Measurements from ENCODE around the gene CALML3.

DNA sequence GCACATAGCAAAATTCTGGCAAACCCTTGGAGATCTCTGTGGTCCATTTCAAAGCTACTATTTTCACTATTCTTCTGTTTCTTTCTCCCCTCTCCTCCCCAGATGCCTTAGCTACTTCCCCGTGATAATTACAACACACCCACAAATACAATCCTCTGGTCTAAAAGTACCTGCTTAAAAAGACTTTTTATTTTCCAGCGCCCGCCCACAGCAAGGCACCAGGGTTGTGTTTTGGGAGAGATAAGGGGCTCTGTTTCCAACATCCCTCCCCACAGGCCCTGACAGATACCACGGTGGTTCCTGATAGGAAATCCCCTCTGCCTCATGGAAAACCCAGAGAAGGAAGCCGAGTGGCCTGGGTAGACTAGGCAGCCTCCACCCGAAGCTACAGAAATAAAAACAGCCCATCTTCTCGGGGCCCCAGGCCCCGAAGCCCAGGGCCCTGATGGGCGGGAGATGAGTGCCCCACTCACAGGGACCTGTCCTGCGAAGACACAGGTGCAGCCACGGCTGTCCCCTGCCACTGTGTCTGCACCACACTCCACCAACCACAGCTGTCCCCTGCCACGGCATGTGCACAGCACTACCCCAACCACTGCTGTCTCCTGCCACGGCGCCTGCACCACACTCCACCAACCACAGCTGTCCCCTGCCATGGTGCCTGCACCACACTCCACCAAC lies 45.1 kb upstream of the CALML3 start:
- TF ChIP-seq, protein P1, sequence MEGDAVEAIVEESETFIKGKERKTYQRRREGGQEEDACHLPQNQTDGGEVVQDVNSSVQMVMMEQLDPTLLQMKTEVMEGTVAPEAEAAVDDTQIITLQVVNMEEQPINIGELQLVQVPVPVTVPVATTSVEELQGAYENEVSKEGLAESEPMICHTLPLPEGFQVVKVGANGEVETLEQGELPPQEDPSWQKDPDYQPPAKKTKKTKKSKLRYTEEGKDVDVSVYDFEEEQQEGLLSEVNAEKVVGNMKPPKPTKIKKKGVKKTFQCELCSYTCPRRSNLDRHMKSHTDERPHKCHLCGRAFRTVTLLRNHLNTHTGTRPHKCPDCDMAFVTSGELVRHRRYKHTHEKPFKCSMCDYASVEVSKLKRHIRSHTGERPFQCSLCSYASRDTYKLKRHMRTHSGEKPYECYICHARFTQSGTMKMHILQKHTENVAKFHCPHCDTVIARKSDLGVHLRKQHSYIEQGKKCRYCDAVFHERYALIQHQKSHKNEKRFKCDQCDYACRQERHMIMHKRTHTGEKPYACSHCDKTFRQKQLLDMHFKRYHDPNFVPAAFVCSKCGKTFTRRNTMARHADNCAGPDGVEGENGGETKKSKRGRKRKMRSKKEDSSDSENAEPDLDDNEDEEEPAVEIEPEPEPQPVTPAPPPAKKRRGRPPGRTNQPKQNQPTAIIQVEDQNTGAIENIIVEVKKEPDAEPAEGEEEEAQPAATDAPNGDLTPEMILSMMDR (IDR thresholded peaks at IDR 0.05), result no peak
- TF ChIP-seq EZH2 (IDR thresholded peaks at IDR 0.05; ENCODE audit: borderline replicate concordance, insufficient read depth, low read depth, low read length, poor library complexity, severe bottlenecking), result no peak

All from B cell (primary cell).